Tibial nerve (tissue), 4 donors: Measurements from ENCODE around the gene SEC31A.

ENCODE experiments used
- CTCF ChIP-seq, 5 experiments: fragments of 200-600 bp in 3 of 5; fragments of 450-650 bp in 2 of 5; sonication (generic) in 3 of 5; IDR thresholded peaks; one replicate each; pipeline ENCODE4 v1.5.1; 2016 to 2019; ENCODE audit warnings: antibody characterized with exemption in 5 of 5, mild to moderate bottlenecking in 3 of 5, moderate library complexity in 2 of 5
- EP300 ChIP-seq, 2 donors: sonication (generic); formaldehyde crosslinking; IDR thresholded peaks; one replicate each; pipeline ENCODE4 v1.6.1; 2017; ENCODE audit warnings: antibody characterized with exemption in 2 of 2, mild to moderate bottlenecking in 1 of 2
- POLR2A ChIP-seq, 2 donors: fragments of 450-650 bp; IDR thresholded peaks; one replicate each; pipeline ENCODE4 v1.6.1; 2017; ENCODE audit warnings: antibody characterized with exemption in 2 of 2, mild to moderate bottlenecking in 2 of 2, moderate library complexity in 2 of 2

GRCh38 chr4:82848706-82849105 lies 42.2 kb downstream of the SEC31A start:
- TF ChIP-seq CTCF (IDR thresholded peaks at IDR 0.05) (no peak), POLR2A (IDR thresholded peaks at IDR 0.05) (no peak), EP300 (IDR thresholded peaks at IDR 0.05) (no peak)
